ENCODE results near the gene C22orf42.
"Not testable (repeated sequence)": the region's sequence is repeated elsewhere in the genome, so short reads cannot be mapped to it uniquely, and the experiment has no call there.

Gene C22orf42

GRCh38 chr22:32183625-32184024, 24.5 kb upstream of the C22orf42 start:
- no peak for DNase-seq (ENCODE audit: low read depth)

GRCh38 chr22:32181043-32181442, 21.9 kb upstream of the C22orf42 start:
- no peak for DNase-seq (ENCODE audit: low read depth)

DNA sequence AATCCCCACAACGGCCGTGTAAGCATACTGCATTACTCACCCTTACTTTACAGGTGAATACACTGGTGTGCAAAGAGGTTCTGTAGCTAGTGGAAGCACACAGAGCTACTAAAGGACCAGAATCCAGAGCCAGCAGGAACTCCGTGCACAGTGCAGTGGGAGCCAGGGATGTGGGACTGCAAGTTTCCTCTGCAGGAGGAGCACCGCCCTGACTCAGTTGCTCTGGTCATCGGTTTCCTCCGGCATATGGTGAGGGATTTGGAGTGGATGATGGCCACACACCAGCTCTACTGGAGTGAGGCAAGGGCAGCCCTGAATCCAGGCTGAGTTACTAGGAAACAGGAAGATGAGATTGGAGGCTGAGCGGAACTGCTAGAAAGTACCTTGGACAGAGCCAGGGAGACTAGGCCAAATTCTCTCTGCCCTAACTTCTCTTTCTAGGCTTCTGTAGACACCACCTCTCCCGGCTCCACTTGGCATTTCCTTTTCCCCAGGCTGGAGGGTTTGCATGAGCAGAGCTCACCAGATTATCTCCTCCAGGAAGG, 18.2 kb upstream of the C22orf42 start:
- no peak for DNase-seq (ENCODE audit: low read depth)

DNA sequence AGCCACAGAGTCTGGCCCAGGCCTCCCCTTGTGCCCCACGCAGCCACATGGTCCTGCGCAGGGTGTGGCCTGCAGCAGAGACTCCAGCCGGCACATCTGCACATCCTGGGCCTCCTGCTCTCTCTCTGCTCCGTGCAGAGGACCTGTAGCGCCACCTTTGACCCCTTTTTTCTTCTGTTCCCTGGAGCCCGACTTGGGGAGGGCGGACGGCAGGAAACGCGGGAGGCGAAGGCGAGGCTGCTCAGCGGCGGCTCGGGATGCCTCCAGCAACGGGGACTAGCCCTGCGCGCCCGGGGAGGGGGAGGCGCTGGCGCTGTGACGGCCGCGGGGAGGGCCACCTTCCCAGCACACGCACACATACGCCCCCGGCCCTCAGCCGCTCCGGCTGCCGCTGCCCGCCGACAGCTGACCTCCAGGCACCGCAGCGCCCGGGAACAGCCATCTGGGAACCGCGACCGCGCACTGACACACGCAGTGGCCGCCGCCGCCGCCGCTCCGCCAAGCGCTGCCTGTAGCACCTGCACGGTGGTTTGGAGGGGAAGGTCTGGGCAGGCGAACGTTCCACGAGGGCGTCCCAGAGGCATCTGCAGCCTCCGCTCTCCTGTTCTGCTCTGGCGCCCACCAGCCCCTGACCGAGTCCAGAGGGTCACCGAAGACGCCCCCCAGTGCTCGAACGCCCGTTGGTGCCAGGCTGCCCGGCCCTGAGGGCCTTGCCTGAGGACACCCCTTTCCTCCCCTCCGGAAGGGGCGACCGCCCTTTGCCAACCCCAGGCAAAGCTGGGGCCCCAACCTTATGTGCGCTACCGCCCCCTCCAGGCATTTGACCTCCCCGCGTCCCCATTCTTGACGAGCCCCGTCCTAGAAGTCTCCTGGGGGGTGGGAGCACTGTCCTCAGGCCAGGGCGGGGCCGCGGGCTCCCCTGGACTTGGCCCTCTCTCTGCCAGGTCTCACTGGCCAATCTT, 16.9 kb upstream of the C22orf42 start:
- no peak for DNase-seq (ENCODE audit: low read depth)

DNA sequence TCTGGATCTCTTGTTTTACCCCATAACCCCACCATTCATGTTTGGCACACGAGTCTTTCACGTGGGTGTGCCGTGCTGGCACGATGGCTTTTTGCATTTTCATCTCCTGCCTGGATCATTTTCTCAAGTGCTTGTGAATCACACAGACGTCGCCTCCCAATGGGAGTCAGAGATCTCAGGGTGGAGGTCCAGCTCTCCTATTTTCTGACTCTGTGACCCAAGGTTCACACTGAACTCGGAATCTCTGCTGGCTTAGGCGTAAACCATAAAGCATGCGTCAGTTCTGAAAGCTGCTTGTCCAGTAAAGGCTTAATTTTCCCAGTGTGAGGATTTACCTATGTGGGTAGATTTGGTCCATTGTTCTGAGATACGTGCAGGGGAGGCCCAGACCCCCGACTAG, 16.0 kb upstream of the C22orf42 start:
- no peak for DNase-seq (ENCODE audit: low read depth)

- DNase-seq (ENCODE audit: low read depth), result no peak
These were observed 6.6 kb upstream of the C22orf42 start for GRCh38 chr22:32165681-32166080.

DNA sequence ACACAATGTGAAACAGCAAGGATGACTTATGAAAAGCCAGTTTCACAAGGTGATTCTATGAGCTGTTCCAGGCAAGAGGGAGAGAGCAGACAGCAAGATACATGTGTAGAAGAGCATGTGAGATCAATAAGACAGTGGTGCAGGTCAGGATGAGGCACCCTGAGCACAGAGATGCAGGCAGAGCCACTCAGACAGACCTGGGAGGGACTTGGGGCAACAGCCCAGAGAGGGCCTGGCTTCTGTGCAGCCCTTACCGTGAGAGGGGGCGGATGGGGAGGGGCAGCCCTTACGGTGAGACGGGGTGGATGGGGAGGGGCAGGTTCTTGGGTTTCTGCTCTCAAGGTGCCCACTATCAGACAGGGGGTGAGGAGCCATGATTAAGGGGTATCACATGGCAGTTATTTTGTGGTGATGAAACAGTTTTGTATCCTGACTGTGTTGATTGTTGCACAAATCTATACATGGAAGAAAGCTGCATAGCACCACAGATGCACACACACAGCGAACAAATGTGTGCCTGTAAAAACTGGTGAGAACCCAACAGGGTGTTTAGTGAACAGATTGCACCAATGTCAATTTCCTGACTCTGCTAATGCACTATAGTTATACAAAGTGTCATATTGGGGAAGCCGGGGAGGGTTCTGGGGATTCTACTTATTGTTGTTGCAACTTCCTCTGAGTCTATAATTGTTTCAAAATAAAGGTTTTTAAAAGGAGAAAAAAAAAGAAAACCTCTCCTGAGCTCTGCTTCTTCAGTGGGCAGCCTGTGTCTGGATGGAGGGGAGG, 5.2 kb upstream of the C22orf42 start:
- no peak for DNase-seq (ENCODE audit: low read depth)

DNA sequence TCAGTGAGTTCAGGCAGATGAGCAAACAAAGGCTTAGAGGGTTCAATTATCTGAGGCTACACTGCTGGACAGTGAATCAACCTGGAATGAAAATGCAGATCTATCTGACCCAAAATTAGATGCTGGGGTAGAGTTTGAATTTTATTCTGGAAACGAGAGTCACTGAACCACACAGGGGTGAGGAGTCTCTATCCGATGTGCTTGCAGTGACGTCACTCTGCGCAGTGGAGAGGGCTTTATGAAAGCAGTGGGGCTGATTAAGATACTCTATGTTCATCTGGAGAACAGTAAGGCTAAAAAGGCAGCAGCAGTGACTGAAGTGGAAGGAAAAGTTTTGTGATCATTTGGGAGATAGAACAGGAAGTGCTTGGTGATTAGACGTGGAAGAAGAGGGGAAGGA, 1.3 kb upstream of the C22orf42 start:
- not testable (repeated sequence) for DNase-seq (ENCODE audit: low read depth)

DNA sequence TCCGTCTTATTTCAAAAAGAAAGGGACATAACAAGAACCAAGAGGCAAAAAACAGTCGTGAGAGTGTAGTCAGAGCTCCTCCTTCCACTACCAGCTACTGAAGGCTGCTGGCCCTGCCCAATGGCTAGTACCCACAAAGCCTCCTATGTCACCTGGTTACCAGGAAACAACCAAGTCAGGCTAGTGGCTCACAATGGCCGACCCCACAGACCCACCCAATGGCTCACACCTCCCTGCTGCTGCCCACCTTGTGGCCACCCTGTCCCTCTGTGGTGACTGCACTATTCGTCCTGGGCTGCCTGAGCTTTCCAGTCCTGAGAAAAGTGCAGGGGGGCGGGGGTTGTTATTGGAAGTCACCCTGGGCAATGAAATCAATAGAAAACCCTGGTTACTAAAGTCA, 1.5 kb downstream of the C22orf42 start:
- not testable (repeated sequence) for DNase-seq (ENCODE audit: low read depth)

DNA sequence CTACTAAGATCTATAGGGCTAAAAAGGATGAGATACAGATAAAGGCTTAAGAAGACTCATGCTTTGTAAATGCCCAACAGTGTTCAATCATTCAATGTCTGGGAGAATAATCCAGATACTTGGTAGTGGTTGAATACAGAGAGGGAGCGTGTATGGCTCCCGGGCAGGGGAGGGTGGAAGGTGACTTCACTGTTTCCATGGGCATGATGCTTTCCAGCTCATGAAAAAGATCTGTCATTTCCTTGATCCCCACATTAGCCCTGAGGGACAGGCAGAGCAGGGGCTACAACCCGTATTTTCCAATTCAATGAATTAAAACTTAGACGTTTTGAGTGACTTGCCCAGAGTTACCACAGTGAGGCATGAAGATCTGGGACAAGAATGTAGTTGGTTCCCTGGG, 4.4 kb downstream of the C22orf42 start:
- DNase-seq (ENCODE audit: low read depth), result not testable (repeated sequence)

GRCh38 chr22:32151641-32152040, 7.5 kb downstream of the C22orf42 start:
- not testable (repeated sequence) for DNase-seq (ENCODE audit: low read depth)

GRCh38 chr22:32150647-32151046, 8.5 kb downstream of the C22orf42 start:
- DNase-seq (ENCODE audit: low read depth), result not testable (repeated sequence)

DNA sequence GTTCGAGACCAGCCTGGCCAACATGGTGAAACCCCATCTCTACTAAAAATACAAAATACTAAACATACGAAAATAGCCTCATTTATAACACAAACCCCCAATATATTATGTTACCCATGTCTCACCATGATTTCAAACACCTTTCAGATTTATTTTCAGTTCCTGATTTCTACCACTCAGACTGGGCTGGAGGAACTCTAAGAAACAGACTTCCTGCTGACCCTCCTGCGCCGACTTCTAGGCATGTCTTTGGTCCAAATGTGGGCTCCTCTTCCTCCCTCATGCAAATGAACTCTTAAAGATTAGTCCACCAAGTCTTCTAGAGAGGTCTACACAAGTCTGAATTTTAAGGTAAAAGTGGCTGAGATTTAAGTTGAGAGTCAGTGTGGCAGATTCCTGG, 10.7 kb downstream of the C22orf42 start:
- not testable (repeated sequence) for DNase-seq (ENCODE audit: low read depth)

- not testable (repeated sequence) for DNase-seq (ENCODE audit: low read depth)
These were observed 12.0 kb downstream of the C22orf42 start for GRCh38 chr22:32147128-32147527.

DNA sequence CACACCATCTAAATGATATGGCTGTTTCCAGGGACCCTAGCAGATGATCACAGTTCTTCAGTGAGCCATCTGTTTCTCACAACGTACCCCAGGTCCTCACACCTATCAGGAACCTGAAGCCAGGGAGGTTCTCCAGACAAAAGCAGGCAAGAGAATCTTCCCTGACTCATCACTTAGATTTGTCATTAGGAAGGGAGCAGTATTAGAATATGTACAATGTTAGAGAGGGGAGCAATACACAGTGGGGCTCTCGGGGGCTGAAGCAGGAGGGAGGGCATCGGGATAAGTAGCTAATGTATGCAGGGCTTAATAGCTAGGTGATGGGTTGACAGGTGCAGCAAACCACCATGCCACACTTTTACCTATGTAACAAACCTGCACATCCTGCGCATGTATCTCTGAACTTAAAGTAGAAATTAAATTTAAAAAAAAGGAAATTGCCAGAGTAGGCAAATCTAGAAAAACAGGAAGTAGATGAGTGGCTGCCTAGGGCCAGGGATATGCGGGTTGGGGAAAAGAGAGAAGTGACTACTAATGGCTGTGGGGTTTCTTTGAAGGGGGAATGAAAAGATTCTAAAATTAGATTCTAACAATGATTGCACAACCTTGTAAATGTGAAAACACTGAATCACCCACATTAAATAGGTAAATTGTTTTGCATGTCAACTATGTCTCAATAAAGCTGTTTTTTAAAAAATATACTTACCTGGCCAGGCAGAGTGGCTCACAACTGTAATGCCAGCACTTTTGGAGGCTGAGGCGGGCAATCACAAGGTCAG, 14.4 kb downstream of the C22orf42 start:
- DNase-seq (ENCODE audit: low read depth), result no peak

DNA sequence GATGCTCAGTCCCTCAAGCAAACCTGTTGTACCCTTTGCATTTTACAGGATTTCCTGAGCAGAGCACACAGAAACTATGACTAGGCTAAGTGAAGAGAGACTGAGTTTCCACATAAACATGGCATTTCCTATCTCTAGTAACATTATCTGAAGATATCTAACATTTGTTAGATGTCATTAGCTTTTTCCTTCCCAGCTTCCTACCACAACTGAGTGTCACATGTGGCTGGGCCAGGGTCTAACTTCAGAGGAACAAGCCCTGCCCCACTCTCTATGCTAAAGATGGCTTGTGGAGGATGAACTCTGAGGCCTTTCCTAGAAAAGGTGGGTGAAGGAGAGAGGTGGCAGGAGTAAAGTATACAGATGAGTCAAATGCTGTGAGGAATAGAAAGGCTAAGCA, 16.5 kb downstream of the C22orf42 start:
- no peak for DNase-seq (ENCODE audit: low read depth)

GRCh38 chr22:32140688-32141087, 18.4 kb downstream of the C22orf42 start:
- DNase-seq (ENCODE audit: low read depth), result not testable (repeated sequence)

- DNase-seq (ENCODE audit: low read depth), result not testable (repeated sequence)
These were observed 20.5 kb downstream of the C22orf42 start for GRCh38 chr22:32138576-32138975.

DNA sequence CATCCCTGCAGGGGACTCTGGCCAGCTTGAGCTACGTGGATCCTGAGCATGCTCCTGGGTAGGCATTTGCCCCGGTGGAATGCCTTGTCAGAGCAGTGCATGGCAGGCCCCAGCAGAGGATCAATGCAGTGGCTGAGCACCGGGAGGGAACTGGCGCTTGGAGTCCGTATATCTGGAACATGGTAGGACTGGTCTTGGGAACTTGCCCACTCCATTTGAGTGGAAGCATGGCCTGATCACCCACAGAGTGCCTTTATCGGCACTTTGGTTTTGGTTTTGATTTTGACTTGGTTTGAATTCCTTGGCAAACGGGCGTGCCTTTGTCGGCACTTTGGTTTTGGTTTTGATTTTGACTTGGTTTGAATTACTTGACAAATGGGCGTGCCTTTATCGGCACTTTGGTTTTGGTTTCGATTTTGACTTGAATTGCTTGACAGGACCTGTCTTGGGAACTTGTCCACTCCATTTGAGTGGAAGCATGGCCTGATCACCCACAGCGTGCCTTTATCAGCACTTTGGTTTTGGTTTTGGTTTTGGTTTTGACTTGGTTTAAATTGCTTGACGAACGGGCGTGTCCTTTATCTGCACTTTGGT, 21.3 kb downstream of the C22orf42 start:
- DNase-seq (ENCODE audit: low read depth), result not testable (repeated sequence)

DNA sequence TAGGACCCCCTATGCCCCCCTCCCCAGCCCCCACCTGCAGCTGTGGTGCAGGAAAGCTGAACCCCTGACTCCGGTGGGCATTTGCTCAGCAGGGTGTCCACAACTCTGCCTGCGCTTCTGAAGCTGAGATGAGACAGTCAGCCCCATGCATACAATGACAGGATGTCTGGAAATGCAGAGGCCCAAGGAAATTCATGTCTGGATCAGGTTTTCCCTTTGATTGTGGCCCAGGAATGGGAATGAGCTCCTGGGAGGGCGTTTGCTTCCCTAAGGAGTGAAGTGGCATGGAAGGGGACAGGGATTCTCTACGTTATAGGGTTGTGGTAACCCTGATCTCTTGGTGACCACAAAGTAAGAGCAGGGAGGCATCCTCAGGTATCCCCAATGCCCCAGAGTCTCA, 22.2 kb downstream of the C22orf42 start:
- not testable (repeated sequence) for DNase-seq (ENCODE audit: low read depth)

GRCh38 chr22:32135958-32136357, 23.1 kb downstream of the C22orf42 start:
- DNase-seq (ENCODE audit: low read depth), result peak; percentile 48
